ENCODE measurements around the gene VWCE. TPM values are rescaled to one million over a fixed set of nuclear protein-coding genes. Genes with fewer than 3 reads are reported as not detected.

Gene VWCE
- total and polyA plus RNA-seq, 11 donors, result 0.17 to 1.7 (median 0.66) TPM; not detected in 1

DNA sequence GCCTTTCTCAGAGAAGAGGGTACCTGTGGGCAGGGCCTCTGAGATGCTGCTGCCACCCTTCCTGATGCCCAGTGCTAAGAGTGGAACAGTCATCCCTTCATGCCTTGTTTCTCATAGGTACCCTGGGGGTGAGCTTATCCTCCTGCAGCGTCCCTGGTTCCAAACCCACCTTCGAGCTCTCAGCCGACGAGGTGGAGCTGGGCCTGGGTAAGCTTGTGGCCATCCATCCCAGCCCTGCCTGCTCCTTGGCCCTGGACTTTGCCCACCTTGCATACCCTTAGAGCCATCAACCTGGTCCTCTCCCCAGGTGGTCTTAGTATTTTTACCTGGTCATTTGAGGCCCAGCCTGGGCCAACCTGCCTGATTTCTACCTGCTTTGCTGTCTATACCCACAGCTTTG lies 46.6 kb upstream of the VWCE start:
- H3K27ac ChIP-seq, result no peak overlapping the region
- H3K36me3 ChIP-seq, result peaks cover 0 to 22% (median 7%) of the 10 kb centered on the region in 9 donors
- no peak overlapping the region for H3K4me3 ChIP-seq
- ATAC-seq (no peak), DNase-seq (no peak)
- no peaks in the 10 kb centered on the region for H3K4me1 ChIP-seq
- H3K9me3 ChIP-seq, result no peaks in the 10 kb centered on the region
- TF ChIP-seq POLR2A (IDR thresholded peaks at IDR 0.05), result no peak
- H3K27me3 ChIP-seq, result no peaks in the 10 kb centered on the region
- WGBS, 4 donors, result 93 to 97% (median 95%) methylated on average over 4 of the region's 4 CpGs
- intact Hi-C loops (cut with DNase I), result no loop called here

DNA sequence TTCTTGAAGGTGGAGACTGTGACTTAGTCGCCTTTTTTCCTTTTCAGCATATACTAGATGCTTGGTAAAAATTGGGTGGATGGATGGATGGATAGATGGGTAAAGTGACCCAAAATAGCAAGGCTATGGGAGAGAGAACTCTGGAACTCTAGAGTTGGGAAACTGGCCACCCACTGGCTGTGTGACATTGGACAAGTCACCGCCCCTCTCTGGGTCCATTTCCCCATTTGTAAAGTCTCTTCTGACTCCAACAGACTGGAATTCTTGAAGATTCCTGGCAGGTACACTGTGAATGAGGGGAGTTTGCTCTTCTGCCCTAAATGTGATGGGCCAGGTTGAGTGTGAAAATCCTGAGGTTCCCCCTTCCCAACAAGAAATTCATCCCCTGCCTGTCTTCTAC lies 45.9 kb upstream of the VWCE start:
- TF ChIP-seq, protein P1, sequence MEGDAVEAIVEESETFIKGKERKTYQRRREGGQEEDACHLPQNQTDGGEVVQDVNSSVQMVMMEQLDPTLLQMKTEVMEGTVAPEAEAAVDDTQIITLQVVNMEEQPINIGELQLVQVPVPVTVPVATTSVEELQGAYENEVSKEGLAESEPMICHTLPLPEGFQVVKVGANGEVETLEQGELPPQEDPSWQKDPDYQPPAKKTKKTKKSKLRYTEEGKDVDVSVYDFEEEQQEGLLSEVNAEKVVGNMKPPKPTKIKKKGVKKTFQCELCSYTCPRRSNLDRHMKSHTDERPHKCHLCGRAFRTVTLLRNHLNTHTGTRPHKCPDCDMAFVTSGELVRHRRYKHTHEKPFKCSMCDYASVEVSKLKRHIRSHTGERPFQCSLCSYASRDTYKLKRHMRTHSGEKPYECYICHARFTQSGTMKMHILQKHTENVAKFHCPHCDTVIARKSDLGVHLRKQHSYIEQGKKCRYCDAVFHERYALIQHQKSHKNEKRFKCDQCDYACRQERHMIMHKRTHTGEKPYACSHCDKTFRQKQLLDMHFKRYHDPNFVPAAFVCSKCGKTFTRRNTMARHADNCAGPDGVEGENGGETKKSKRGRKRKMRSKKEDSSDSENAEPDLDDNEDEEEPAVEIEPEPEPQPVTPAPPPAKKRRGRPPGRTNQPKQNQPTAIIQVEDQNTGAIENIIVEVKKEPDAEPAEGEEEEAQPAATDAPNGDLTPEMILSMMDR (IDR thresholded peaks at IDR 0.05), result no peak
- TF ChIP-seq POLR2A (IDR thresholded peaks at IDR 0.05), result no peak
- 95 to 100% (median 98%) methylated on average over 2 of the region's 2 CpGs for WGBS, 4 donors

DNA sequence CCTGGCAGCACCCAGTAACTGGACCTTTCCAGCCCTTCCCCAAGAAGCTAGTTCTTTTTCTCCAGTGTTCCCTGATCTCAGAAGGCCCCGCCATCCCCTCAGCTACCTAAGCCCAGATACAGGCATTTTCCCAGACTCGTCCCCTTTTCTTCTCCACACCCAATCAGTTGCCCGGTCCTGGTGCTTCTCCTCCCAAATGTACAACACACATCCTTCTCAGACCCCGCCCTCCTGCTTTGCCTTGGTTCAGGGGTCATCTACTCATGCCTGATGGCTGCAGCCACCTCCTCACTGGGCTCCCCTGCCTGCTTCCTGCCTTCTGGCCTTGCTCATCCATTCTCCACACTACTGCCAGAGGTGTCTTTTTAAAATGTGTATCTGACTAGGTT lies 44.4 kb upstream of the VWCE start:
- Histone ChIP-seq H3K9me3 (no peaks in the 10 kb centered on the region), H3K4me1 (peaks cover 0 to 16% (median 5%) of the 10 kb centered on the region in 12 donors), H3K27me3 (no peaks in the 10 kb centered on the region), H3K27ac (no peak overlapping the region), H3K36me3 (peaks cover 0 to 22% (median 5%) of the 10 kb centered on the region in 9 donors), H3K4me3 (no peak overlapping the region)
- intact Hi-C loops (cut with DNase I), result loop anchor here in 1 of 10 donors (10.0 kb wide), 1 partner anchor 295 kb away; no protein-coding TSS in a partner anchor
- ATAC-seq, result no peak
- TF ChIP-seq, protein P1 (IDR thresholded peaks at IDR 0.05), result no peak
- no peak for TF ChIP-seq POLR2A (IDR thresholded peaks at IDR 0.05)
- 89 to 95% (median 91%) methylated on average over 4 of the region's 4 CpGs for WGBS, 4 donors
- DNase-seq, result no peak

More for the DNA sequence above, 45.9 kb upstream of the VWCE start:
- peaks cover 0 to 22% (median 5%) of the 10 kb centered on the region in 9 donors for H3K36me3 ChIP-seq
- ATAC-seq, result no peak
- no peak for DNase-seq
- H3K9me3 ChIP-seq, result no peaks in the 10 kb centered on the region
- H3K4me1 ChIP-seq, result peaks cover 0 to 7% (median 4%) of the 10 kb centered on the region in 12 donors
- no peaks in the 10 kb centered on the region for H3K27me3 ChIP-seq
- no peak overlapping the region for H3K27ac ChIP-seq
- no peak overlapping the region for H3K4me3 ChIP-seq
- intact Hi-C loops (cut with DNase I), result no loop called here

DNA sequence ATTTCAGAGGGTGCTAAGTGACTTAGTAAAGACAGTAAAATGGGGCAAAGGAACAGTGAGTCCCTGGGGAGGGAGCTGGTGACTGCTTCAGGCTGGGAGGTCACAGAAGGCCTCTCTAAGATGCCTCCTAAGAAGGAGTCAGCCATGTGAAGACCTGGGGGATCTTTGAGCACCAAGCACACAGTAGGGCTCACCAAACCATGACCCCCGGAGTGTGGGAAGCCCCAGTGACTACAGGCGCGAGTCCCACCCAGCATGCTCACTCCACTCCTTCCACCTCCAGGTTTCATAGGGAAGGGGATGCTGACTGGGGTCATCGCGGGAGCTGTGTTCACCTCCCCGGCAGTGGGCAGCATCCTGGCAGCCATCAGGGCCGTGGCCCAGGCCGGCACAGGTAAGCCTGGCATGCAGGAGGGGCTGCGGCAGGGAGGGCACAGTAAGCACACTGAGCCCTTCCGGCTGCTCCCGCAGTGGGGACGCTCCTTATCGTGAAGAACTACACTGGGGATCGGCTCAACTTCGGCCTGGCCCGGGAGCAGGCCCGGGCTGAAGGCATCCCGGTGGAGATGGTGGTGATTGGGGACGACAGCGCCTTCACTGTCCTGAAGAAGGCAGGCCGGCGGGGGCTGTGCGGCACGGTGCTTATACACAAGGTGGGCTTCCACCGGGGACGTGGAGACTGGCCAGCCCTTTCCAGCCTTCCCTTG lies 43.8 kb upstream of the VWCE start:
- DNase-seq, result no peak
- Histone ChIP-seq H3K27me3 (no peaks in the 10 kb centered on the region), H3K27ac (no peak overlapping the region), H3K4me1 (peaks cover 0 to 17% (median 6%) of the 10 kb centered on the region in 12 donors), H3K9me3 (no peaks in the 10 kb centered on the region), H3K36me3 (peaks cover 0 to 22% (median 5%) of the 10 kb centered on the region in 9 donors), H3K4me3 (no peak overlapping the region)
- intact Hi-C loops (cut with DNase I), result loop anchor here in 1 of 10 donors (10.0 kb wide), 1 partner anchor 296 kb away; no protein-coding TSS in a partner anchor
- TF ChIP-seq, protein P1 (IDR thresholded peaks at IDR 0.05), result no peak
- 90 to 94% (median 92%) methylated on average over 15 to 26 of the region's 26 CpGs for WGBS, 4 donors
- ATAC-seq, result no peak

Data from heart left ventricle (tissue), 16 donors.